ENCODE measurements around the gene RIPK3. TPM values are rescaled to one million over a fixed set of nuclear protein-coding genes. Genes with fewer than 3 reads are reported as not detected.

RIPK3 gene
- total RNA-seq, 1 experiment from 2014 or later, result not detected

DNA sequence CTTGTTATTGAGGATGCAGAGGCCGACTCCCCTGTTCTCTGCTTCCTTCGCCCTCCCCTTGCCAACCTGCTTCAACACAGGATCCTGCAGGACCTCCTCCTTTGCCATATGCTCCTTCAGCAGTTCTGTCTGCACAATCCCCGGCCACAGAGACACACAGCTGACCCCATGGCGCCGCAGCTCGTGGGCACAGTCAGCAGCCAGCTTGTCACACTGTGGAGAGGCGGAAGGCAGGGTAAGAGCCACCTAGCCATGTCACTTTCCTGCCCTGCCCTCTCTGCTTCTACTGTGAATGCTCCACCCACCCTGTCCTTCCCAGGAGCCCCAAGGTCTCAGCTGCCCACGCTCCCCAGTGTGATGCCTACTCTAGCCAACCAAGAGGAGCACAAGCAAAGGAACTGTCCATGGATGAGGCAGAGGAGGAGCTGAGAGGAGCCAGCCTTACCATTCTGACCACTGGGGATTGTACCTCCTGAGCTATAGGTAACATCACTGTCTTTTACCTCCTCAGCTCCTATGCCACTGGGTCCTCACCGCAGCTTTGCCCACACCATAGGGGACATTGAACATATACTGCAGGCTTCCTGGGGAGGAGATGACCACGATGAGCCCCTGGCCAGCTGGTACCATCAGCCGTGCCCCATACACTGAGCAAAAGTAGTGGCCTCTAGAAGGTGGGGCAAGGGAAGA lies 47.5 kb downstream of the RIPK3 start:
- no peak for DNase-seq (ENCODE audit: low spot score)
- in situ Hi-C loops (cut with HindIII; ENCODE audit: low sequenced_read_pairs), result no loop called here

DNA sequence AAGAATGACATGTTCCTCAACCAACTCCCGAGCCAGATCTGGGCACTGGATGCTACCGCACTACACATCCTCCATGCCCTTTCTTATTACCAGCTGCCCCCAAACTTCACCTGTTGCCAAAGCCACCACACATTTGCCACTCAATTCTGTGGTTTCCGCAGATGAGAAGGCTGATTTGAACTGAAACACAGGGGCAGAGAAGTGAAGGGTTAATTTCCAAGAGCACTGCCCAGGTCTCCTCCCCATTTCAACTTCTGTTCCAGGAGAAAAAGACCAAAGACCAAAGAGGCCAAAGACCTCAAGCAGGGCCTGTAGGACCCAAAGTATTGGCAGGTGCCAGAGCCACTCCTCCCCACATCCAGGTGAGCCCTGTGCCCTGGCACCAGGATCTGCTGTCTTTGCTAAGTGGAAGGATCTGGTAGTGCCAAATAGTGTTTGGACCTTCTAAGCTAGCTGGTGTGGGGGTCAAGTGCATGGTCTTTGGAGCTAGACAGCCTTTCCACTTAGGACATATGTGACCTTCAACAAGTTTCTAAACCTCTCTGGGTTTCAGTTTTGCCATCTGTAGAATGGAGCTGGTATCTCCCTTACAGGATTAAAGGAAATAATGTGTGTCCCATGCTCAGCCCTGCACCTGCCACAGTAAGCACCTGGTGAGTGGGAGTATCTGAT lies 48.2 kb downstream of the RIPK3 start:
- in situ Hi-C loops (cut with HindIII; ENCODE audit: low sequenced_read_pairs), result no loop called here

DNA sequence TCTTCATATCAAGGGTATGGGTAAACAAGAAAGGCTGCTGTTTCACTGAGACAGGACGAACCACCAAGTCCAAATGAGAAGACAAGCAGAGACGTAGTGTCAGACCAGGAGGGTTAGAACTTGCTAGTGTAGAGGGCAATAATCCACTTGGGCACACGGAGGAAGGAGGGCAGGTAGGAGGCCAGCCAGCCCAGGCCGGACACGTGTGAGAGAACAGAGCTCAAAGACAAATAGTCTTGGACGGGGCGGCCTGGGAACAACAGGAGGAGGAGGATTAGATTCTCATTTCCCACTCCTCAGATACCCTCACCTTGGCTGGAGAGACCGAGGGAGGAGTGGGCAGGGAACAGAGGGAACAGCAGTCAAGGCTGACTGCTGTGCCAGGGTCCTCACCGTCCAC lies 49.0 kb downstream of the RIPK3 start:
- in situ Hi-C loops (cut with HindIII; ENCODE audit: low sequenced_read_pairs), result no loop called here
- no peak for DNase-seq (ENCODE audit: low spot score)

More for the DNA sequence above, 48.2 kb downstream of the RIPK3 start:
- DNase-seq (ENCODE audit: low spot score), result no peak

DNA sequence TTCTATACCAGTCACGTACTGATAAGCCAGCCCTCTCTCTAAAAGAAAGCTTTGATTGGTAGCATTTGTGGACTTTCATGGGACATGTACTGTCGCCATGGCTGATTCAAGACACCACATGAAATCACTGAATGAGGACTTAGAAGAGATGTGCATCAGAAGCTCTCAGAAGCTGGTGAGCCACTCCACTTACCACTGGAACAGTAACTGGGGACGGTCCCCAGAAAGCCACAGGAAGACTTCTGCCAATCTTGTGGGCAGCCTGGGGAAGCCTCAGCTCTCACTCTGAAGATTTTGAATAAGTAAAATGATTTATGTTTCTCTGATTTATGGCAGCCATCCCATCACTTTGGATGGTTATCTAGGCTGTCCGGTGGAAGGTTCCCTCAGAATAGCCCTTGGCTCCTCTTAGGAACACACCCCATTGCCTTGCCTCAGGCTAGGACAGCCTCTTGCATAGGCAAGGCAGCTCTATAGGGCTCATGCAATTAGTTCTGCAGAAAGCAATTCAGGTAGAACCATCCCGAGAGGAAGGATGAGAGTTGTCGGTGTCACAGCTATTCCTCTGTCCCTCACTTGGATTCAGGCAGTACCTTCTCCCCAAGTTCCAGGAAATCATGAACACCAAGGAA lies 50.0 kb downstream of the RIPK3 start:
- DNase-seq (ENCODE audit: low spot score), result no peak
- in situ Hi-C loops (cut with HindIII; ENCODE audit: low sequenced_read_pairs), result no loop called here

DNA sequence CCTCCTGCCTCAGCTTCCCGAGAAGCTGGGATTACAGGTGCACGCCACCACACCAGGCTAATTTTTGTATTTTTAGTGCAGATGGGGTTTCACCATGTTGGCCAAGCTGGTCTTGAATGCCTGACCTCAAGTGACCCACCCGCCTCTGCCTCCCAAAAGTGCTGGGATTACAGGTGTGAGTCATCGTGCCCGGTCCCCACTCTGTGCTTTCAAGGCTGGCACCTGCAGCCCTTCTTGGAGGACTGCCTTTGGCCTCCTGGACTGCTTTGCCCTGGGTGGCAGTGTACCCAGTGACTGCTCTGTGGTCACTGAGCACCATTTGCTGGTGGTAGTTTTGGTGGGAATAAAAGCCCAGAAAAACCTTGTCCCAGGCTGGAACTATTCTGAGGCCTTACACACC lies 52.8 kb downstream of the RIPK3 start:
- DNase-seq (ENCODE audit: low spot score), result no peak
- in situ Hi-C loops (cut with HindIII; ENCODE audit: low sequenced_read_pairs), result no loop called here

Other genes starting within 250 kb of the RIPK3 start
- 64.7 and 86.2 TPM in 2 replicates for gene PCK2, start 245.7 kb downstream of the RIPK3 start, total RNA-seq (2014; rRNA removed; shearing (Covaris generic))
- gene DCAF11, start 225.2 kb downstream of the RIPK3 start, total RNA-seq (2014; rRNA removed; shearing (Covaris generic)), result 93.8 and 125 TPM in 2 replicates
- gene NRL, start 225.0 kb downstream of the RIPK3 start, total RNA-seq (2014; rRNA removed; shearing (Covaris generic)), result 1.3 and 2.8 TPM in 2 replicates
- gene FITM1, start 209.3 kb downstream of the RIPK3 start, total RNA-seq (2014; rRNA removed; shearing (Covaris generic)), result 0.88 TPM in 1 of 2 replicates, not detected in the other
- gene PSME1, start 203.8 kb downstream of the RIPK3 start, total RNA-seq (2014; rRNA removed; shearing (Covaris generic)), result 57.9 and 58.0 TPM in 2 replicates
- 33.6 and 45.0 TPM in 2 replicates for gene EMC9, start 198.4 kb downstream of the RIPK3 start, total RNA-seq (2014; rRNA removed; shearing (Covaris generic))
- gene PSME2, start 193.4 kb downstream of the RIPK3 start, total RNA-seq (2014; rRNA removed; shearing (Covaris generic)), result 162 and 168 TPM in 2 replicates
- gene RNF31, start 192.5 kb downstream of the RIPK3 start, total RNA-seq (2014; rRNA removed; shearing (Covaris generic)), result 51.9 and 89.7 TPM in 2 replicates
- 8.3 and 14.1 TPM in 2 replicates for gene IRF9, start 178.7 kb downstream of the RIPK3 start, total RNA-seq (2014; rRNA removed; shearing (Covaris generic))
- gene REC8, start 167.9 kb downstream of the RIPK3 start, total RNA-seq (2014; rRNA removed; shearing (Covaris generic)), result 0.31 TPM in 1 of 2 replicates, not detected in the other
- gene IPO4, start 151.2 kb downstream of the RIPK3 start, total RNA-seq (2014; rRNA removed; shearing (Covaris generic)), result 79.5 and 80.4 TPM in 2 replicates
- gene TM9SF1, start 144.6 kb downstream of the RIPK3 start, total RNA-seq (2014; rRNA removed; shearing (Covaris generic)), result 26.6 and 50.0 TPM in 2 replicates
- not detected in 2 replicates for gene TSSK4, start 134.3 kb downstream of the RIPK3 start, total RNA-seq (2014; rRNA removed; shearing (Covaris generic))
- 30.8 and 40.4 TPM in 2 replicates for gene CHMP4A, start 126.5 kb downstream of the RIPK3 start, total RNA-seq (2014; rRNA removed; shearing (Covaris generic))
- 16.6 and 16.9 TPM in 2 replicates for gene MDP1, start 123.9 kb downstream of the RIPK3 start, total RNA-seq (2014; rRNA removed; shearing (Covaris generic))
- gene NEDD8, start 107.6 kb downstream of the RIPK3 start, total RNA-seq (2014; rRNA removed; shearing (Covaris generic)), result 168 and 186 TPM in 2 replicates
- gene GMPR2, start 107.1 kb downstream of the RIPK3 start, total RNA-seq (2014; rRNA removed; shearing (Covaris generic)), result 116 and 132 TPM in 2 replicates
- 38.1 and 63.0 TPM in 2 replicates for gene TINF2, start 97.4 kb downstream of the RIPK3 start, total RNA-seq (2014; rRNA removed; shearing (Covaris generic))
- gene TGM1, start 76.8 kb downstream of the RIPK3 start, total RNA-seq (2014; rRNA removed; shearing (Covaris generic)), result 0.10 TPM in 1 of 2 replicates, not detected in the other
- 19.0 and 23.6 TPM in 2 replicates for gene RABGGTA, start 68.4 kb downstream of the RIPK3 start, total RNA-seq (2014; rRNA removed; shearing (Covaris generic))
- gene DHRS1, start 40.2 kb downstream of the RIPK3 start, total RNA-seq (2014; rRNA removed; shearing (Covaris generic)), result 3.8 and 11.4 TPM in 2 replicates
- 28.7 and 28.9 TPM in 2 replicates for gene NOP9, start 40.1 kb downstream of the RIPK3 start, total RNA-seq (2014; rRNA removed; shearing (Covaris generic))
- gene CIDEB, start 32.0 kb downstream of the RIPK3 start, total RNA-seq (2014; rRNA removed; shearing (Covaris generic)), result 1.7 TPM in 1 of 2 replicates, not detected in the other
- gene LTB4R2, start 29.9 kb downstream of the RIPK3 start, total RNA-seq (2014; rRNA removed; shearing (Covaris generic)), result 1.8 and 5.4 TPM in 2 replicates
- 1.6 and 5.7 TPM in 2 replicates for gene LTB4R, start 28.5 kb downstream of the RIPK3 start, total RNA-seq (2014; rRNA removed; shearing (Covaris generic))
- gene ADCY4, start 4.9 kb downstream of the RIPK3 start, total RNA-seq (2014; rRNA removed; shearing (Covaris generic)), result not detected in 2 replicates
- 41.4 and 45.5 TPM in 2 replicates for gene NFATC4, start 28.2 kb upstream of the RIPK3 start, total RNA-seq (2014; rRNA removed; shearing (Covaris generic))
- gene NYNRIN, start 59.0 kb upstream of the RIPK3 start, total RNA-seq (2014; rRNA removed; shearing (Covaris generic)), result 19.7 and 24.1 TPM in 2 replicates
- gene CBLN3, start 89.7 kb upstream of the RIPK3 start, total RNA-seq (2014; rRNA removed; shearing (Covaris generic)), result 0.25 and 0.88 TPM in 2 replicates
- gene KHNYN, start 90.0 kb upstream of the RIPK3 start, total RNA-seq (2014; rRNA removed; shearing (Covaris generic)), result 41.9 and 54.9 TPM in 2 replicates
- 49.2 and 56.4 TPM in 2 replicates for gene SDR39U1, start 102.8 kb upstream of the RIPK3 start, total RNA-seq (2014; rRNA removed; shearing (Covaris generic))
- gene CMA1, start 168.3 kb upstream of the RIPK3 start, total RNA-seq (2014; rRNA removed; shearing (Covaris generic)), result not detected in 2 replicates
- not detected in 2 replicates for gene CTSG, start 236.3 kb upstream of the RIPK3 start, total RNA-seq (2014; rRNA removed; shearing (Covaris generic))